ENCODE results near the gene PTPRG. TPM values are rescaled to one million over a fixed set of nuclear protein-coding genes. Genes with fewer than 3 reads are reported as not detected.

PTPRG gene
- total and polyA plus RNA-seq, 2 of the 13 experiments (the other 11 are each of a cell fraction or from before 2014, with no cell fraction given), result 8.0 to 25.3 TPM

GRCh38 chr3:61847784-61848462 is 286.6 kb downstream of the PTPRG start (continued):
- 0 out of 2 replicates have a peak, but pooled peaks have one; percentile 16 for TF ChIP-seq ZBTB33 (CRISPR knock-in tag; IDR thresholded peaks at IDR 0.05)
- TF ChIP-seq HNF4G (IDR thresholded peaks at IDR 0.05; ENCODE audit: borderline replicate concordance, low read depth, low read length), result peak; percentile 64; the same call in 1 of the 2 replicates
- TF ChIP-seq HNF4G (CRISPR knock-in tag; IDR thresholded peaks at IDR 0.05; ENCODE audit: borderline replicate concordance, low read depth), result no peak
- no peak for TF ChIP-seq ARNT2 (CRISPR knock-in tag; IDR thresholded peaks at IDR 0.05; ENCODE audit: low read depth)
- TF ChIP-seq MAX (IDR thresholded peaks at IDR 0.05), result 0 out of 2 replicates have a peak, but pooled peaks have one; percentile 31
- no peak for TF ChIP-seq NONO (IDR thresholded peaks at IDR 0.05)
- TF ChIP-seq NONO (CRISPR knock-in tag; conservative IDR thresholded peaks at IDR 0.05), result peak; percentile 38; the same call in 1 of the 2 replicates
- no peak for TF ChIP-seq MAZ (IDR thresholded peaks at IDR 0.05; ENCODE audit: borderline replicate concordance, low read depth, low read length)
- 0 out of 2 replicates have a peak, but pooled peaks have one; percentile 29 for TF ChIP-seq MAZ (CRISPR knock-in tag; IDR thresholded peaks at IDR 0.05; ENCODE audit: low read depth)
- peak in 1 of 2 experiments; percentile 44; a peak in 1 of 4 replicates for TF ChIP-seq NR2F1 (CRISPR knock-in tag; IDR thresholded peaks at IDR 0.05)
- no peak for TF ChIP-seq SALL2 (CRISPR knock-in tag; IDR thresholded peaks at IDR 0.05)
- TF ChIP-seq ZMYM4 (CRISPR knock-in tag; IDR thresholded peaks at IDR 0.05), result peak; percentile 66
- TF ChIP-seq ZNF761 (CRISPR knock-in tag; conservative IDR thresholded peaks at IDR 0.05), result no peak
- 0 out of 2 replicates have a peak, but pooled peaks have one; percentile 36 for TF ChIP-seq ZNF292 (CRISPR knock-in tag; IDR thresholded peaks at IDR 0.05; ENCODE audit: borderline replicate concordance, low read depth)
- TF ChIP-seq ZNF530 (CRISPR knock-in tag; IDR thresholded peaks at IDR 0.05; ENCODE audit: low read depth), result no peak
- peak; percentile 30; the same call in 1 of the 2 replicates for TF ChIP-seq ZNF687 (CRISPR knock-in tag; IDR thresholded peaks at IDR 0.05)
- peak; percentile 56; the same call in 1 of the 2 replicates for TF ChIP-seq HOXA3 (CRISPR knock-in tag; IDR thresholded peaks at IDR 0.05)

All from HepG2 (cell line).